ENCODE measurements around the gene TMEM196.

DNA sequence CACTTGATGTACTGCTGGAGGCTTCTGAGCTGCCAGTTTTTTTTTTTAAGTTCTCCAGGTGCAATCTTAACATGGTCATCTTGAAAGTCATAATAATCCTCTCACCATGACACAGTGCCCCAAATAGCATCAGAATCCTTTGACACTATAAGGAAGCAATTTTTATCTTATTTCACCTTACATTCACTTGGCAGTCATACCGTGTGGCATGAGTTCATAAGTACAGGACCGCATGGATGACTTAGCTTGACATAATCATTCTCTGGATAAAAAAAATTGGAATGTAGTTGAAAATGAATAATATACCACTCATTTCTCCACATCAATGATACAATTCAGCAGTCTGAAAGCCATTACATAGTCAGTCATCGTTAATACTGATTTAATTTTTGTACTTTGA, 25.6 kb upstream of the TMEM196 start:
- TF ChIP-seq GABPA (IDR thresholded peaks at IDR 0.05 in 1 of 2, conservative IDR thresholded peaks at IDR 0.05 in 1 of 2) (no peak), CTCF (IDR thresholded peaks at IDR 0.05; ENCODE audit: low read depth, low read length, missing input control) (no peak), HNF4A (conservative IDR thresholded peaks at IDR 0.05) (no peak), REST (IDR thresholded peaks at IDR 0.05) (no peak), SP1 (IDR thresholded peaks at IDR 0.05) (no peak), ZBTB33 (IDR thresholded peaks at IDR 0.05) (no peak), RAD21 (IDR thresholded peaks at IDR 0.05) (no peak), TAF1 (conservative IDR thresholded peaks at IDR 0.05) (no peak), RXRA (IDR thresholded peaks at IDR 0.05) (no peak), YY1 (IDR thresholded peaks at IDR 0.05) (no peak), ATF3 (IDR thresholded peaks at IDR 0.05) (no peak)
